MCF 10A (cell line): ENCODE data around the gene ZMYND8. TPM values are rescaled to one million over a fixed set of nuclear protein-coding genes. Genes with fewer than 3 reads are reported as not detected.
A peak's percentile ranks its signal among the peaks of the same experiment; 100 is the strongest.
"Not testable (repeated sequence)": the region's sequence is repeated elsewhere in the genome, so short reads cannot be mapped to it uniquely, and the experiment has no call there.

ENCODE experiments used
- BruUV-seq: library from RNA; stranded (reverse); fragments of 400-500 nt; replicated peaks from 2 replicates; lab custom pipeline; 2021; lab: Mats Ljungman, UMichigan
- CTCF ChIA-PET: fragments of 300-600 bp; sonication (Branson Sonifier 250); formaldehyde crosslinking; extraction: SDS; loops from one replicate; lab custom pipeline; 2021; ENCODE audit warnings: antibody characterized with exemption, inconsistent platforms; lab: Yijun Ruan, JAX
- POLR2A ChIA-PET: fragments of 300-600, 350-650 bp; sonication (Branson Sonifier 250); formaldehyde crosslinking; extraction: SDS; loops from one replicate; lab custom pipeline; 2020; ENCODE audit warnings: antibody characterized with exemption, inconsistent platforms; lab: Yijun Ruan, JAX
- DNase-seq: peaks from one replicate; pipeline ENCODE4 v3.0.0-alpha.2; 2018; ENCODE audit not compliant: unreplicated experiment
- H3K27ac Mint-ChIP-seq: one replicate; pipeline ENCODE4 v1.8.0; 2022; ENCODE audit warnings: mild to moderate bottlenecking, low read depth, mixed read lengths; ENCODE audit not compliant: unreplicated experiment
- H3K27me3 Mint-ChIP-seq: one replicate; pipeline ENCODE4 v1.8.0; 2022; ENCODE audit warnings: mixed read lengths; ENCODE audit not compliant: insufficient read depth, unreplicated experiment
- H3K36me3 Mint-ChIP-seq: one replicate; pipeline ENCODE4 v1.8.0; 2022; ENCODE audit warnings: mild to moderate bottlenecking, moderate library complexity, mixed read lengths; ENCODE audit not compliant: insufficient read depth, unreplicated experiment
- H3K4me1 Mint-ChIP-seq: one replicate; pipeline ENCODE4 v1.8.0; 2022; ENCODE audit warnings: mixed read lengths; ENCODE audit not compliant: insufficient read depth, unreplicated experiment
- H3K4me3 Mint-ChIP-seq: one replicate; pipeline ENCODE4 v1.8.0; 2022; ENCODE audit warnings: mild to moderate bottlenecking, moderate library complexity, mixed read lengths; ENCODE audit not compliant: unreplicated experiment
- H3K9me3 Mint-ChIP-seq: one replicate; pipeline ENCODE4 v1.8.0; 2022; ENCODE audit warnings: mixed read lengths; ENCODE audit not compliant: unreplicated experiment
- CTCF ChIP-seq: fragments of 200-600 bp; IDR thresholded peaks from one replicate; pipeline ENCODE4 v1.8.0; 2022; ENCODE audit warnings: antibody characterized with exemption, mild to moderate bottlenecking; ENCODE audit not compliant: unreplicated experiment
- intact Hi-C: fragments of 100-400 bp; cut with micrococcal nuclease; formaldehyde crosslinking; loops from 2 replicates; pipeline ENCODE4 v1.14.1; 2022
- total RNA-seq: library from RNA; stranded (reverse); gene quantifications from 2 replicates; pipeline ENCODE4 v1.2.3, GENCODE V29; 2022

Gene ZMYND8
- total RNA-seq, 1 experiment from 2014 or later, result 127 TPM

DNA sequence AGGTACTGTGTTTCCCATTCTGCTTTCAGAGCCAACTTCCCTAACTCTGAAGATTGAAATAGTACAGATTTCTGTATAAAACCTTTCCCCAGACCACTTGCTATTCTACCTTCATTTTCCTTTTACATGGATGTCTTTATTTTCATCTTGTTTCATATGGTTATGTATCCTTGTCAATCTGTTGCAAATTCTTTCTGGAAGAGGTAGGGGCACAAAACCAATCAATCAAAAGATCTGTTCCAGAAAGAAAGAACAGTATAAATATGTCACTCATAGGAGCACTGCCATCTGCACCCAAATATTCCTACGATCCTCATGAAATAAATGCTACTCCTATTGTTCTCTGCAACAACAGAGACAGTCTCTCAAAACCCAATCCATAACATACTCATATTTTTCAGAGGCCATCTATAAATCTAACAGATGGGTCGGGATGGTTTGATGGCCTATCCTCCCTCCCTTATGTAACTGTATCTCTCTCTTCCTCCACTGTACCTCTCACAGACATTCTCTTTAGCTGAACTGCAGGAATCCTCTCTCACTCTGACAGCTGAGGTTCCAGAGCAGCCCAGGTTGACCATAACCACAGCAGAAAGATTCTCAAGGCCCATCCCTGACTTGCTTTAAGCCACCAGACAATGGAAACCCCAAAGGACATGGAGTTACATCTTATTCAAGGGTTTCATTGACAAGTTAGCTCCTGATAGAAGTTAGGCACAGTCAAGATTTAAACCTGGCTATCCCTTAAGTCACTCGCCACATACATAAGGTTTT lies 112.8 kb downstream of the ZMYND8 start:
- no peak for DNase-seq
- intact Hi-C loops, result no loop called here
- no peak for TF ChIP-seq CTCF
- peaks cover 100% of the 10 kb centered on the region for H3K36me3 Mint-ChIP-seq
- POLR2A ChIA-PET, result interaction anchor here (0.6 to 1.2 kb wide), 2 partner anchors 69 to 118 kb away, joined by 4 to 5 read pairs; no protein-coding TSS in a partner anchor
- H3K4me3 Mint-ChIP-seq, result no peak overlapping the region
- H3K27me3 Mint-ChIP-seq, result no peaks in the 10 kb centered on the region
- H3K27ac Mint-ChIP-seq, result peak overlapping the region; percentile 76
- H3K4me1 Mint-ChIP-seq, result no peaks in the 10 kb centered on the region
- BruUV-seq, result no TSS peak
- CTCF ChIA-PET, result interaction anchor here (0.6 to 4.1 kb wide), 7 partner anchors 8 to 491 kb away, joined by 3 to 21 read pairs (median 4); no protein-coding TSS in a partner anchor
- H3K9me3 Mint-ChIP-seq, result no peaks in the 10 kb centered on the region

- H3K36me3 Mint-ChIP-seq, result peaks cover 100% of the 10 kb centered on the region
- no peak for TF ChIP-seq CTCF
- no peaks in the 10 kb centered on the region for H3K4me1 Mint-ChIP-seq
- no TSS peak for BruUV-seq
- H3K9me3 Mint-ChIP-seq, result no peaks in the 10 kb centered on the region
- no peak overlapping the region for H3K4me3 Mint-ChIP-seq
- ChIA-PET CTCF (interaction anchor here (0.9 to 4.1 kb wide), 5 partner anchors 9 to 490 kb away, joined by 3 to 21 read pairs (median 9); no protein-coding TSS in a partner anchor), POLR2A (interaction anchor here (1.2 kb wide), 2 partner anchors 10 to 118 kb away, joined by 5 to 6 read pairs; no protein-coding TSS in a partner anchor)
- intact Hi-C loops, result no loop called here
- no peak overlapping the region for H3K27ac Mint-ChIP-seq
- H3K27me3 Mint-ChIP-seq, result no peaks in the 10 kb centered on the region
- DNase-seq, result no peak
These were observed 113.5 kb downstream of the ZMYND8 start for GRCh38 chr20:47243003-47243402.

GRCh38 chr20:47241345-47241781 lies 115.1 kb downstream of the ZMYND8 start:
- Mint-ChIP-seq H3K36me3 (peaks cover 100% of the 10 kb centered on the region), H3K4me1 (peaks cover 5% of the 10 kb centered on the region), H3K27ac (peak overlapping the region; percentile 27), H3K27me3 (no peaks in the 10 kb centered on the region), H3K4me3 (no peak overlapping the region), H3K9me3 (no peaks in the 10 kb centered on the region)
- CTCF ChIA-PET, result interaction anchor here (0.6 to 3.0 kb wide), 6 partner anchors 13 to 489 kb away, joined by 3 to 12 read pairs (median 5); no protein-coding TSS in a partner anchor
- TF ChIP-seq CTCF, result no peak
- BruUV-seq, result no TSS peak
- no peak for DNase-seq
- intact Hi-C loops, result no loop called here
- POLR2A ChIA-PET, result interaction anchor here (0.9 kb wide), 1 partner anchor 33 kb away, joined by 4 read pairs; no protein-coding TSS in a partner anchor

- intact Hi-C loops, H3K27ac Mint-ChIP-seq, H3K27me3 Mint-ChIP-seq, H3K4me1 Mint-ChIP-seq, H3K9me3 Mint-ChIP-seq, H3K4me3 Mint-ChIP-seq, BruUV-seq, DNase-seq: not testable (repeated sequence)
- CTCF ChIA-PET, result interaction anchor here (1.6 kb wide), 1 partner anchor 488 kb away, joined by 6 read pairs; no protein-coding TSS in a partner anchor
- H3K36me3 Mint-ChIP-seq, result peaks cover 100% of the 10 kb centered on the region
- POLR2A ChIA-PET, result interaction anchor here (0.6 kb wide), 1 partner anchor 9 kb away, joined by 3 read pairs; no protein-coding TSS in a partner anchor
These were observed 116.4 kb downstream of the ZMYND8 start for GRCh38 chr20:47240096-47240495.
